Measurements from ENCODE around the gene HNF1B.
"Not testable (repeated sequence)": the region's sequence is repeated elsewhere in the genome, so short reads cannot be mapped to it uniquely, and the experiment has no call there.

The HNF1B gene

GRCh38 chr17:37744961-37745800, at the start of gene HNF1B:
Gene HNF1B, minus strand, starts transcription at chr17:37745059. Its CDS starts 175 bp downstream, at chr17:37744884.
- DNase-seq = no peak

GRCh38 chr17:37792787-37793186, 47.9 kb upstream of the HNF1B start:
- DNase-seq = no peak

- peak; percentile 58 for DNase-seq
Observed at GRCh38 chr17:37791447-37792399, 46.9 kb upstream of the HNF1B start.

GRCh38 chr17:37789771-37790541, 45.1 kb upstream of the HNF1B start:
- no peak for DNase-seq

GRCh38 chr17:37789021-37789565, 44.2 kb upstream of the HNF1B start:
- DNase-seq = no peak

GRCh38 chr17:37788526-37788925, 43.7 kb upstream of the HNF1B start:
- DNase-seq = no peak

GRCh38 chr17:37787055-37787757, 42.3 kb upstream of the HNF1B start:
- DNase-seq = peak; percentile 72

- no peak for DNase-seq
Observed at GRCh38 chr17:37786481-37786880, 41.6 kb upstream of the HNF1B start.

GRCh38 chr17:37782460-37782859, 37.6 kb upstream of the HNF1B start:
- DNase-seq = not testable (repeated sequence)

- DNase-seq = no peak
Observed at GRCh38 chr17:37781451-37781850, 36.6 kb upstream of the HNF1B start.

- no peak for DNase-seq
Observed at GRCh38 chr17:37779554-37779953, 34.7 kb upstream of the HNF1B start.

- DNase-seq = peak; percentile 2
Observed at GRCh38 chr17:37774504-37774903, 29.6 kb upstream of the HNF1B start.

- DNase-seq = no peak
Observed at GRCh38 chr17:37772982-37773381, 28.1 kb upstream of the HNF1B start.

GRCh38 chr17:37770631-37771518, 26.0 kb upstream of the HNF1B start:
- DNase-seq = peak; percentile 69

GRCh38 chr17:37769050-37769449, 24.2 kb upstream of the HNF1B start:
- DNase-seq = no peak

- no peak for DNase-seq
Observed at GRCh38 chr17:37768438-37768837, 23.6 kb upstream of the HNF1B start.

GRCh38 chr17:37766971-37767370, 22.1 kb upstream of the HNF1B start:
- no peak for DNase-seq

GRCh38 chr17:37764383-37764782, 19.5 kb upstream of the HNF1B start:
- DNase-seq = no peak

GRCh38 chr17:37762666-37763065, 17.8 kb upstream of the HNF1B start:
- DNase-seq = no peak

GRCh38 chr17:37761961-37762360, 17.1 kb upstream of the HNF1B start:
- no peak for DNase-seq

- no peak for DNase-seq
Observed at GRCh38 chr17:37761059-37761458, 16.2 kb upstream of the HNF1B start.
